AG04449 (cell line): ENCODE results near the gene HES7.

Source experiments
- CTCF ChIA-PET: fragments of 350-600 bp; formaldehyde crosslinking; extraction: SDS; loops from one replicate; lab custom pipeline; 2021; ENCODE audit warnings: antibody characterized with exemption; lab: Yijun Ruan, JAX
- POLR2A ChIA-PET: fragments of 400-600, 350-600 bp; formaldehyde crosslinking; extraction: SDS; loops from one replicate; lab custom pipeline; 2020; ENCODE audit warnings: antibody characterized with exemption, inconsistent platforms; lab: Yijun Ruan, JAX
- DNase-seq: peaks from one replicate; pipeline ENCODE4 v3.0.0-alpha.2; 2010; ENCODE audit warnings: low read depth, low spot score
- H3K4me3 ChIP-seq: 2 replicates; pipeline ENCODE4 v1.5.1; 2011; ENCODE audit warnings: low read depth, mild to moderate bottlenecking, control low read depth, low read length
- TF ChIP-seq, protein P1 (sequence below): IDR thresholded peaks from one replicate; pipeline ENCODE4 v1.5.1; 2011; ENCODE audit warnings: mild to moderate bottlenecking, moderate library complexity, low read length, control low read depth, inconsistent platforms; ENCODE audit not compliant: insufficient read depth; ENCODE audit errors: missing control alignments

HES7 gene

GRCh38 chr17:8146381-8147140 lies 22.7 kb upstream of the HES7 start:
- POLR2A ChIA-PET = no interaction called here
- TF ChIP-seq, protein P1, sequence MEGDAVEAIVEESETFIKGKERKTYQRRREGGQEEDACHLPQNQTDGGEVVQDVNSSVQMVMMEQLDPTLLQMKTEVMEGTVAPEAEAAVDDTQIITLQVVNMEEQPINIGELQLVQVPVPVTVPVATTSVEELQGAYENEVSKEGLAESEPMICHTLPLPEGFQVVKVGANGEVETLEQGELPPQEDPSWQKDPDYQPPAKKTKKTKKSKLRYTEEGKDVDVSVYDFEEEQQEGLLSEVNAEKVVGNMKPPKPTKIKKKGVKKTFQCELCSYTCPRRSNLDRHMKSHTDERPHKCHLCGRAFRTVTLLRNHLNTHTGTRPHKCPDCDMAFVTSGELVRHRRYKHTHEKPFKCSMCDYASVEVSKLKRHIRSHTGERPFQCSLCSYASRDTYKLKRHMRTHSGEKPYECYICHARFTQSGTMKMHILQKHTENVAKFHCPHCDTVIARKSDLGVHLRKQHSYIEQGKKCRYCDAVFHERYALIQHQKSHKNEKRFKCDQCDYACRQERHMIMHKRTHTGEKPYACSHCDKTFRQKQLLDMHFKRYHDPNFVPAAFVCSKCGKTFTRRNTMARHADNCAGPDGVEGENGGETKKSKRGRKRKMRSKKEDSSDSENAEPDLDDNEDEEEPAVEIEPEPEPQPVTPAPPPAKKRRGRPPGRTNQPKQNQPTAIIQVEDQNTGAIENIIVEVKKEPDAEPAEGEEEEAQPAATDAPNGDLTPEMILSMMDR = no peak
- no peak for DNase-seq
- H3K4me3 ChIP-seq = no peak overlapping the region
- CTCF ChIA-PET = interaction anchor here (0.7 kb wide), 1 partner anchor 12 kb away, joined by 3 read pairs; no protein-coding TSS in a partner anchor

GRCh38 chr17:8145811-8146210 lies 21.9 kb upstream of the HES7 start:
- H3K4me3 ChIP-seq = no peak overlapping the region
- DNase-seq = no peak
- ChIA-PET CTCF (no interaction called here), POLR2A (no interaction called here)
- TF ChIP-seq, protein P1 = no peak

DNA sequence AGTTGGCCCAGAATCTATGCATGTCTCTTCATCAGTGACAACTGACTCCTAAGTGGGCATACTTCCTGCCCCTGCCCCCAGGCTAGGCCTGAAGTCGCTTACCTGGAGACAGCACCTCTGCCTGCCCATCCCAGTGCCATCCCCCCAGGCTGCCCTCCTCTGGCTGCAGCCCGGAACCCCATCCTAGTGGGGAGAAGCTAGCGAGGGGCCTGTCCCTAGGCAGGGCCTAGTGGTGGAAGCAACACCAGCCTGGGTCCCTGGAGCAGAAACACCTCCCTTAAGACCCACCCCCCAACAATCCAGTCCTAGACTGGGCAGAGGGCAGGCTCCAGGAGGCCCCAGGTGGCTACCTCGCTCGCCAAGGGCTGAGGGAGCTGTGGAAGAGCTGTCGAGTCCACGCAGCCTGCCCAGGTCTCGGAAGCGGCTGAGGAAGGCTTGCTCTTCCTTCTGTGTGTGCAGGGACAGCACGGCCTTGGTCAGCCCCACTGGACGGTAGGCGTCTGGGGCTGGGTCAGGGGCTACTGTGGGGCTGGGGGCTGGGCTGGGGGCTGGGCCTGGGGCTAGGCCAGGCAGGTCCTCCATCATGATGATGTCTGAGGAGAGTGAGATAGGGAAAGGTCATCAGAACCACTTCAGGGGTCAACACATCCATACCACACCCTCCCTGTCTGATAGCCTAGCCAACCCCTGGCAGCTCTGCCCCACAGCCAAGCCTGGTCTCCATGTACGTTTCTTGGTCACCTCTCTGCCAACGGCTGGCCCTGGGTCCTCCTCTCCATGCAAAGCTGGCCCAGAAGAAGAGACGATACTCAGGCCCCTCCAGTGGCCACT lies 20.7 kb upstream of the HES7 start:
- ChIA-PET CTCF (interaction anchor here (1.1 kb wide), 1 partner anchor 16 kb away, joined by 3 read pairs; no protein-coding TSS in a partner anchor), POLR2A (interaction anchor here (0.5 kb wide), 1 partner anchor 1953 kb away, joined by 3 read pairs; no protein-coding TSS in a partner anchor)
- no peak overlapping the region for H3K4me3 ChIP-seq
- DNase-seq = no peak
- TF ChIP-seq, protein P1 = no peak

DNA sequence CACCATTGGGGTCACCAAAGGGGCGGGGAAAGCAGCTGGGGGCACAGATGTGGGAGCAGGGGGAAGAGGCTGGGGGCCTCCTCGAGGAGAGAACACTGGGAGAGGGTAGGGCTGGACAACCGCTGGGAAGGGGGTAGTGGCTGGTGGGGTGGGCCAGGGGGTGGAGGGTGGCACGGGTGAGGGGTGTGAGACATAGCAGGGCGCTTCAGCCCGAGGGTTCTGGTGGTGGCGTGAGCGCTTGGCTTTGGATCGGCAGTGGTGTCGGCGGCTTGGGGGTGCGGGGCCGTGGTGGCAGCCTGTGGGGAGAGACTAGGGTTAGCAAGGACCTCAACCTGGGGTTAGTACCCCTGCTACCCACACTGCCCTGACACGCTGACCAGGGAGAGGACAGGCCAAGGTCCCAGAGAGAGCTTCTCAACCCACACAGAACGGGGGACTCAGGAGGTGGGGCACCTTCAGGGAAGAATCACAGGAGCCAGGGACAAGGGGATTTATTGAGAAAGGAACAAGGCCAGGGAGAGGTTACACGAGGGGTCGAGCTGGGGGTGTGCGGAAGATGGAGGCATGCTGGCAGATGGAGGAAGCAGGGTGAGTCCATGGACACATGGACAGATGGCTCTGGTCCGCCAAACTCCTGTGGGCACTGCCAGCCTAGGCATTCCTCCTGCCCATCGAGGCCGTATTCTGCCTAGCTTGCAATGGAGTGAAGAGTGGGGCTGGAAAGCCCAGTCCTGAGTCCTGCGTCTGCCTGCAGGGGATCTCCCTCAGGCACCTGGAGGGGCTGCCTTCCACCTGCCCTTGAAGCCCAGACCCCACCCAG lies 19.9 kb upstream of the HES7 start:
- H3K4me3 ChIP-seq = no peak overlapping the region
- ChIA-PET POLR2A (no interaction called here), CTCF (interaction anchor here (1.1 kb wide), 2 partner anchors 15 to 17 kb away, joined by 3 to 5 read pairs; no protein-coding TSS in a partner anchor)
- TF ChIP-seq, protein P1 = no peak
- no peak for DNase-seq

GRCh38 chr17:8142887-8143580 lies 19.1 kb upstream of the HES7 start:
- H3K4me3 ChIP-seq = no peak overlapping the region
- TF ChIP-seq, protein P1 = no peak
- no peak for DNase-seq
- CTCF ChIA-PET = interaction anchor here (1.1 kb wide), 2 partner anchors 16 to 18 kb away, joined by 3 to 5 read pairs; no protein-coding TSS in a partner anchor
- POLR2A ChIA-PET = no interaction called here
